Measurements from ENCODE around the gene CDK5R2.
"Not testable (repeated sequence)": the region's sequence is repeated elsewhere in the genome, so short reads cannot be mapped to it uniquely, and the experiment has no call there.

Gene CDK5R2

DNA sequence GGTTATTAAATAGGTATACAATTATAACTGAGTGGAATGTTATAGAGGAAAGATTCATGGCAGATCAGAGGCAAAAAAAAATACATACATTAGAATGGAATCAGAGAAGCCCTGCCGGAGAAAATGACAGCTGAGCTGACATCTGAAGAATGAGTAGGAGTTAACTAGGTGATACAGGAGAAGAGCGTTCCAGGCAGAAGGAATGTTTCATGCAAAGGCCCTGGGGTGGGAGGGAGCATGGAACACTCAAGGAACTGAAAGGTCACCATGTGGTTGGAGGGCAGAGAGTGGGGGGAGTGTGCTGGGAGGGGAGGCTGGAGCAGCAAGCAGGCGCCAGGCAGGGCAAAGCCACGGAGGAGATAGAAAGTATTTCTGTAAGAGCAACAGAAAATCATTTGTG lies 31.6 kb upstream of the CDK5R2 start:
- Mint-ChIP-seq H3K36me3 (ENCODE audit: low read depth) (peaks cover 18% of the 10 kb centered on the region), H3K9me3 (peaks cover 18% of the 10 kb centered on the region), H3K27ac (no peak overlapping the region), H3K4me1 (peaks cover 6% of the 10 kb centered on the region), H3K4me3 (no peak overlapping the region), H3K27me3 (ENCODE audit: low read depth) (peaks cover 9% of the 10 kb centered on the region)
- TF ChIP-seq, protein P1, sequence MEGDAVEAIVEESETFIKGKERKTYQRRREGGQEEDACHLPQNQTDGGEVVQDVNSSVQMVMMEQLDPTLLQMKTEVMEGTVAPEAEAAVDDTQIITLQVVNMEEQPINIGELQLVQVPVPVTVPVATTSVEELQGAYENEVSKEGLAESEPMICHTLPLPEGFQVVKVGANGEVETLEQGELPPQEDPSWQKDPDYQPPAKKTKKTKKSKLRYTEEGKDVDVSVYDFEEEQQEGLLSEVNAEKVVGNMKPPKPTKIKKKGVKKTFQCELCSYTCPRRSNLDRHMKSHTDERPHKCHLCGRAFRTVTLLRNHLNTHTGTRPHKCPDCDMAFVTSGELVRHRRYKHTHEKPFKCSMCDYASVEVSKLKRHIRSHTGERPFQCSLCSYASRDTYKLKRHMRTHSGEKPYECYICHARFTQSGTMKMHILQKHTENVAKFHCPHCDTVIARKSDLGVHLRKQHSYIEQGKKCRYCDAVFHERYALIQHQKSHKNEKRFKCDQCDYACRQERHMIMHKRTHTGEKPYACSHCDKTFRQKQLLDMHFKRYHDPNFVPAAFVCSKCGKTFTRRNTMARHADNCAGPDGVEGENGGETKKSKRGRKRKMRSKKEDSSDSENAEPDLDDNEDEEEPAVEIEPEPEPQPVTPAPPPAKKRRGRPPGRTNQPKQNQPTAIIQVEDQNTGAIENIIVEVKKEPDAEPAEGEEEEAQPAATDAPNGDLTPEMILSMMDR (IDR thresholded peaks at IDR 0.05; ENCODE audit: unreplicated experiment in 3 of 3), result no peak

DNA sequence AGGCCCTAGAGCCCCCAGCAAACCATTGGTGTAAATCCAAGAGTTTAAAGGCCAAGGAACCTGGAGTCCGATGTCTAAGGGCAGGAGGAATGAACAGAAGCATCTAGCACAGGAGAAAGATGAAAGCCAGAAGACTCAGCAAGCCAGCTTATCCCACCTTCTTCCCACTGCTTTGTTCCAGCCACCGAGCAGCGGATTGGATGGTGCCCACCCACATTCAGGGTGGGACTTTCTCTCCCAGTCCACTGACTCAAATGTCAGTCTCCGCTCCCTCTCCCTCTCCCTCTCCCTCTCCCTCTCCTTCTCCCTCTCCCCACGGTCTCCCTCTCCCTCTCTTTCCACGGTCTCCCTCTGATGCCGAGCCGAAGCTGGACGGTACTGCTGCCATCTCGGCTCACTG lies 29.0 kb upstream of the CDK5R2 start:
- Mint-ChIP-seq H3K27me3 (ENCODE audit: low read depth) (peaks cover 31% of the 10 kb centered on the region), H3K9me3 (peaks cover 10% of the 10 kb centered on the region)
- H3K4me1 Mint-ChIP-seq; H3K36me3 Mint-ChIP-seq (ENCODE audit: low read depth); H3K27ac Mint-ChIP-seq; H3K4me3 Mint-ChIP-seq: not testable (repeated sequence)

DNA sequence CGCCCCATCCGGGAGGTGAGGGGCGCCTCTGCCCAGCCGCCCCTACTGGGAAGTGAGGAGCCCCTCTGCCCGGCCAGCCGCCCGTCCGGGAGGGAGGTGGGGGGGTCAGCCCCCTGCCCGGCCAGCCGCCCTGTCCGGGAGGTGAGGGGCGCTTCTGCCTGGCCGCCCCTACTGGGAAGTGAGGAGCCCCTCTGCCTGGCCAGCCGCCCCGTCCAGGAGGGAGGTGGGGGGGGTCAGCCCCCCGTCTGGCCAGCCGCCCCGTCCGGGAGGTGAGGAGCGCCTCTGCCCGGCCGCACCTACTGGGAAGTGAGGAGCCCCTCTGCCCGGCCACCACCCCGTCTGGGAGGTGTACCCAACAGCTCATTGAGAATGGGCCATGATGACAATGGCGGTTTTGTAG lies 27.7 kb upstream of the CDK5R2 start:
- H3K36me3 Mint-ChIP-seq (ENCODE audit: low read depth); H3K27ac Mint-ChIP-seq; H3K4me1 Mint-ChIP-seq; H3K4me3 Mint-ChIP-seq: not testable (repeated sequence)
- peaks cover 42% of the 10 kb centered on the region for H3K27me3 Mint-ChIP-seq (ENCODE audit: low read depth)
- peaks cover 10% of the 10 kb centered on the region for H3K9me3 Mint-ChIP-seq

DNA sequence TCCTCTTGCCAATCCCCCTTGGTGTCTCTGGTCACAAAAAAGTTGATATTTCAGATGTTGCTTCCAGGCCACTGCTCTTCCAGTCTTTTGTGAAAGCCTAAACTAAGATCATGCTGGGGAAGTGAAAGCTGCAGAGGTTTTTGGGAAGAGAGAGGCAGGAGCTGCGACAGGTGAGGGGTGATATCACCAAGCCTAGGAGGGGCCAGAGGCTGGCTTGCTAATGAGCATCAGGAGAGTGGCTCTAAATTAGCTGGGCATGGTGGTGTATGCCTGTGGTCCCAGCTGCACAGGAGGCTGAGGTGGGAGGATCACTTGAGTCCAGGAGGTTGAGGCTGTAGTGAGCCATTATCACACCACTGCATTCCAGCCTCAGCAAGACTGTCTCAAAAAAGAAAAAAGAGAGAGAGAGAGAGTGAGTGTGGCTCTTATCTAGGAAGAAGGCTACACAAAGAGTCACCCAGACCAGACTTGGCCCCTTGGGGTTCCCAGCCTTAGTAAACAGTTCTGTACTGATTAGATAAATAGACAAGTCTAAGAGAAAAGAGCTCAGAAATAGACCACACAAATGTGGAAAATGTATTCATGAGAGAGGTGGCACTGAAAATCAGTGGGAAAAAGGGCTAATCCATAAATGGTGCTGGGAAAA lies 14.6 kb upstream of the CDK5R2 start:
- H3K4me1 Mint-ChIP-seq, result no peaks in the 10 kb centered on the region
- peaks cover 43% of the 10 kb centered on the region for H3K27me3 Mint-ChIP-seq (ENCODE audit: low read depth)
- no peak overlapping the region for H3K4me3 Mint-ChIP-seq
- no peaks in the 10 kb centered on the region for H3K36me3 Mint-ChIP-seq (ENCODE audit: low read depth)
- H3K9me3 Mint-ChIP-seq, result no peaks in the 10 kb centered on the region
- TF ChIP-seq, protein P1 (IDR thresholded peaks at IDR 0.05; ENCODE audit: unreplicated experiment in 3 of 3), result no peak
- H3K27ac Mint-ChIP-seq, result no peak overlapping the region

DNA sequence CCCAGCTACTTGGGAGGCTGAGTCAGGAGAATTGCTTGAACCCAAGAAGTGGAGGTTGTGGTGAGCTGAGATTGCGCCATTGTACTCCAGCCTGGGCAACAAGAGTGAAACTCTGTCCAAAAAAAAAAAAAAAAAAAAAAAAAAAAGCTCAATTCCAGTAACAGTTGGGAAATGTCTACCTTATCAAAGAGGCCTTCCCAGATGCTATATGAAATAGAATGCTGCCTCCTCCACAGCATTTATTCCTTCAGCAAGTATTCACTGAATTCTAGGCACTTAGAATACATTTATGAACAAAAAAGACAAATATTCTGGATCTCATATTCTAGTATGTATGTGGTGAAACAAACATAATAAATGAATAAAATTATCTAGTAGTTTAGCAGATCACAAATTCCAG lies 12.8 kb upstream of the CDK5R2 start:
- Mint-ChIP-seq H3K27ac (no peak overlapping the region), H3K9me3 (no peaks in the 10 kb centered on the region), H3K4me3 (no peak overlapping the region), H3K36me3 (ENCODE audit: low read depth) (no peaks in the 10 kb centered on the region), H3K27me3 (ENCODE audit: low read depth) (peaks cover 42% of the 10 kb centered on the region), H3K4me1 (no peaks in the 10 kb centered on the region)
- TF ChIP-seq, protein P1 (IDR thresholded peaks at IDR 0.05; ENCODE audit: unreplicated experiment in 3 of 3), result no peak

- TF ChIP-seq, protein P1 (IDR thresholded peaks at IDR 0.05; ENCODE audit: unreplicated experiment in 3 of 3), result no peak
- peaks cover 2% of the 10 kb centered on the region for H3K9me3 Mint-ChIP-seq
These were observed 7.3 kb upstream of the CDK5R2 start for GRCh38 chr2:218952160-218952559.

GRCh38 chr2:218953366-218953954 lies 6.0 kb upstream of the CDK5R2 start:
- TF ChIP-seq, protein P1 (IDR thresholded peaks at IDR 0.05; ENCODE audit: unreplicated experiment in 3 of 3), result no peak
- Mint-ChIP-seq H3K4me3 (no peak overlapping the region), H3K36me3 (ENCODE audit: low read depth) (no peaks in the 10 kb centered on the region), H3K27ac (no peak overlapping the region), H3K4me1 (peaks cover 8% of the 10 kb centered on the region), H3K9me3 (peaks cover 2% of the 10 kb centered on the region), H3K27me3 (ENCODE audit: low read depth) (peaks cover 69% of the 10 kb centered on the region)

More at GRCh38 chr2:218952160-218952559, 7.3 kb upstream of the CDK5R2 start:
- Mint-ChIP-seq H3K4me1 (peaks cover 8% of the 10 kb centered on the region), H3K36me3 (ENCODE audit: low read depth) (no peaks in the 10 kb centered on the region), H3K4me3 (no peak overlapping the region), H3K27me3 (ENCODE audit: low read depth) (peaks cover 56% of the 10 kb centered on the region), H3K27ac (no peak overlapping the region)

Data from nephron (organoid).